ENCODE data around the gene VAMP2.

DNA sequence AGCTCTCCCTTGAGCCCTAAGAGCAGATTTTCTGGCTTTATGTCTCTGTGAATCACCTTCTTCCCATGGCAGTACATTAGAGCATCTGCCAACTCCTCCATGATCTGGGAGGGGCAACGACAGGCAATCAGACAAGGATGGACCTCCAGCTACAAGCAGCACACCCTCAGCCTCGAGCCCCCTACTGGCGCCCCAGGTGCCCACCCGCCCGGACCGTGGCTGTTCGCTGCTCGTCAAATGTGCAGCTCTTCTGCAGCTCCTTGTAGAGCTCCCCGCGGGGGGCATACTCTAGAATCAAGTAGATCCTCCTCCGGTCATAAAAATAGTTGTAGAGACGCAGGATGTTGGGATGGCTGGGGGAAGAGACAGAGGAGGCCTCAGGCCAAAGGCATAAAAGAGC lies 43.8 kb upstream of the VAMP2 start:
- TF ChIP-seq, protein P1, sequence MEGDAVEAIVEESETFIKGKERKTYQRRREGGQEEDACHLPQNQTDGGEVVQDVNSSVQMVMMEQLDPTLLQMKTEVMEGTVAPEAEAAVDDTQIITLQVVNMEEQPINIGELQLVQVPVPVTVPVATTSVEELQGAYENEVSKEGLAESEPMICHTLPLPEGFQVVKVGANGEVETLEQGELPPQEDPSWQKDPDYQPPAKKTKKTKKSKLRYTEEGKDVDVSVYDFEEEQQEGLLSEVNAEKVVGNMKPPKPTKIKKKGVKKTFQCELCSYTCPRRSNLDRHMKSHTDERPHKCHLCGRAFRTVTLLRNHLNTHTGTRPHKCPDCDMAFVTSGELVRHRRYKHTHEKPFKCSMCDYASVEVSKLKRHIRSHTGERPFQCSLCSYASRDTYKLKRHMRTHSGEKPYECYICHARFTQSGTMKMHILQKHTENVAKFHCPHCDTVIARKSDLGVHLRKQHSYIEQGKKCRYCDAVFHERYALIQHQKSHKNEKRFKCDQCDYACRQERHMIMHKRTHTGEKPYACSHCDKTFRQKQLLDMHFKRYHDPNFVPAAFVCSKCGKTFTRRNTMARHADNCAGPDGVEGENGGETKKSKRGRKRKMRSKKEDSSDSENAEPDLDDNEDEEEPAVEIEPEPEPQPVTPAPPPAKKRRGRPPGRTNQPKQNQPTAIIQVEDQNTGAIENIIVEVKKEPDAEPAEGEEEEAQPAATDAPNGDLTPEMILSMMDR (IDR thresholded peaks at IDR 0.05; ENCODE audit: poor library complexity, severe bottlenecking), result no peak
- TF ChIP-seq REST (IDR thresholded peaks at IDR 0.05; ENCODE audit: borderline replicate concordance), result no peak
- no peak for TF ChIP-seq RAD21 (conservative IDR thresholded peaks at IDR 0.05)
- TF ChIP-seq EZH2 (IDR thresholded peaks at IDR 0.05; ENCODE audit: borderline replicate concordance, insufficient read depth, low read length, poor library complexity, severe bottlenecking), result no peak
- TF ChIP-seq POLR2AphosphoS5 (IDR thresholded peaks at IDR 0.05), result no peak
